ENCODE measurements around the gene C12orf57. TPM values are rescaled to one million over a fixed set of nuclear protein-coding genes. Genes with fewer than 3 reads are reported as not detected.
A peak's percentile ranks its signal among the peaks of the same experiment; 100 is the strongest.

Gene C12orf57
- total RNA-seq, 1 donor from 2014 or later = 558 TPM

DNA sequence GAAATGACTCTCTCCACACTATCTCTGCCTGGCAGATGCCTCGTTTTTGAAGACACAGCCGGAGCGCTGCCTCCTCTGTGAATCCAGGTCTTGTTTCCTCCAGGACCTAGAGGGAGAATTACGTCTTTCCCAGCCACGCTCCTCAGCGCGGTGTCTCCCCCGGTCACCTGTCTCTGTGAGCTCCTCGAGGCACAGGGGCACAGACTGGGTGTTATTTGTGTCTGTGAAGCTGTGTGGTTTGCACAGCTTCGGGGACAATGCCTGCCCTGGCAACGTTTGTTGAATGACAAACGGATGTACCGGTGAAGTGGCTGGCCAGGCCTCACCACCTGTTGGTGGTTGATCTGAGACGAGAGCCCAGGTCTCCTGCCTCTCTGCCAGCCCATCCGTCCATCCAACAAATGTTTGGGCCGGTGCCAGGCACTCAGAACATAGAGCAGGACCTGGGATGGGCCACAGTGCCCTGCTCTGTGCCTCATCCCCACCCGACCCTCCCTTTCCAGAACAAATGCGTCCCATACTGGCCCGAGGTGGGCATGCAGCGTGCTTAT, 13.4 kb downstream of the C12orf57 start:
- peaks cover 0 to 7% of the 10 kb centered on the region in 2 donors for H3K4me1 ChIP-seq
- peak in 1 of 2 donors; percentile 64 for DNase-seq (ENCODE audit: low spot score in 2 of 2)
- H3K4me3 ChIP-seq = no peak overlapping the region
- no peaks in the 10 kb centered on the region for H3K27me3 ChIP-seq
- H3K27ac ChIP-seq = no peak overlapping the region
- intact Hi-C loops (cut with DNase I) = no loop called here
- no peaks in the 10 kb centered on the region for H3K9me3 ChIP-seq
- no peaks in the 10 kb centered on the region for H3K36me3 ChIP-seq
- no peak for TF ChIP-seq CTCF (IDR thresholded peaks at IDR 0.05)

- DNase-seq (ENCODE audit: low spot score in 2 of 2) = no peak
- TF ChIP-seq CTCF (IDR thresholded peaks at IDR 0.05) = no peak
These were observed 14.2 kb downstream of the C12orf57 start for GRCh38 chr12:6957741-6958608.

DNA sequence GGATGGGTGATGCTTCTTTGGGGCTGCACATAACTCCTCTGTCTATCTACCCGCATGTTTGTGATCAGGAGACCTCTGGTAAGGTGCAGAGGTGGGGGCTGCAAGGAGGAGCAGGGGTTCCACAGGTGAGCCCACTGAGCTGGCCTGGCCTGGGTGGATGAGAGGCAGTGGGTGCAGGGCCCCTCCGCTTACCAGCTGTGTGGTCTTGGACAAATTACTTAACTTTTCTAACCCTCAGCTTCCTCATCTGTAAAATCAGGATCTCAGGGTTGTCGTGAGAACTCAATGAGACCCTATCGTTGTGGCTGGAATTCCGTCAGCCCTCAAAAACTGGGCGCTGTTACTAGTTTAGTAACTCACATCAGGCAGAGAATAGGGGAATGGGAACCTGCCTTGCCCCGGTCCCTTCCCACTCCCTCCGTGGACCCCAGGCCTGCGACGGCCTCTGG, 14.8 kb downstream of the C12orf57 start:
- peaks cover 0 to 7% of the 10 kb centered on the region in 2 donors for H3K4me1 ChIP-seq
- H3K27ac ChIP-seq = peak overlapping the region; percentile 14 to 53
- H3K27me3 ChIP-seq = no peaks in the 10 kb centered on the region
- DNase-seq (ENCODE audit: low spot score in 2 of 2) = no peak
- no peak overlapping the region for H3K4me3 ChIP-seq
- H3K9me3 ChIP-seq = no peaks in the 10 kb centered on the region
- no peak for TF ChIP-seq CTCF (IDR thresholded peaks at IDR 0.05)
- no peaks in the 10 kb centered on the region for H3K36me3 ChIP-seq
- intact Hi-C loops (cut with DNase I) = no loop called here

More at GRCh38 chr12:6957741-6958608, 14.2 kb downstream of the C12orf57 start:
- Histone ChIP-seq H3K9me3 (no peaks in the 10 kb centered on the region), H3K4me3 (no peak overlapping the region), H3K27me3 (no peaks in the 10 kb centered on the region), H3K4me1 (peaks cover 0 to 7% of the 10 kb centered on the region in 2 donors), H3K27ac (peak overlapping the region in 1 of 2 donors; percentile 22), H3K36me3 (no peaks in the 10 kb centered on the region)
- intact Hi-C loops (cut with DNase I) = no loop called here

- intact Hi-C loops (cut with DNase I) = no loop called here
- H3K4me3 ChIP-seq = no peak overlapping the region
- H3K27me3 ChIP-seq = no peaks in the 10 kb centered on the region
- no peak for TF ChIP-seq CTCF (IDR thresholded peaks at IDR 0.05)
- peaks cover 0 to 7% of the 10 kb centered on the region in 2 donors for H3K4me1 ChIP-seq
- H3K27ac ChIP-seq = peak overlapping the region; percentile 14 to 53
- H3K9me3 ChIP-seq = no peaks in the 10 kb centered on the region
- peak in 1 of 2 donors; percentile 72 for DNase-seq (ENCODE audit: low spot score in 2 of 2)
- no peaks in the 10 kb centered on the region for H3K36me3 ChIP-seq
These were observed 15.4 kb downstream of the C12orf57 start for GRCh38 chr12:6959058-6959804.

- intact Hi-C loops (cut with DNase I) = no loop called here
- Histone ChIP-seq H3K27me3 (no peaks in the 10 kb centered on the region), H3K4me3 (no peak overlapping the region), H3K4me1 (peaks cover 0 to 10% of the 10 kb centered on the region in 2 donors), H3K9me3 (no peaks in the 10 kb centered on the region), H3K36me3 (no peaks in the 10 kb centered on the region), H3K27ac (peak overlapping the region in 1 of 2 donors; percentile 53)
- peak in 1 of 2 donors; percentile 60 for DNase-seq (ENCODE audit: low spot score in 2 of 2)
- no peak for TF ChIP-seq CTCF (IDR thresholded peaks at IDR 0.05)
These were observed 16.2 kb downstream of the C12orf57 start for GRCh38 chr12:6959805-6960592.

Measured in ascending aorta (tissue), 2 donors.